Measurements from ENCODE around the gene DOK5.
A peak's percentile ranks its signal among the peaks of the same experiment; 100 is the strongest.
"Not testable (repeated sequence)": the region's sequence is repeated elsewhere in the genome, so short reads cannot be mapped to it uniquely, and the experiment has no call there.

The DOK5 gene

DNA sequence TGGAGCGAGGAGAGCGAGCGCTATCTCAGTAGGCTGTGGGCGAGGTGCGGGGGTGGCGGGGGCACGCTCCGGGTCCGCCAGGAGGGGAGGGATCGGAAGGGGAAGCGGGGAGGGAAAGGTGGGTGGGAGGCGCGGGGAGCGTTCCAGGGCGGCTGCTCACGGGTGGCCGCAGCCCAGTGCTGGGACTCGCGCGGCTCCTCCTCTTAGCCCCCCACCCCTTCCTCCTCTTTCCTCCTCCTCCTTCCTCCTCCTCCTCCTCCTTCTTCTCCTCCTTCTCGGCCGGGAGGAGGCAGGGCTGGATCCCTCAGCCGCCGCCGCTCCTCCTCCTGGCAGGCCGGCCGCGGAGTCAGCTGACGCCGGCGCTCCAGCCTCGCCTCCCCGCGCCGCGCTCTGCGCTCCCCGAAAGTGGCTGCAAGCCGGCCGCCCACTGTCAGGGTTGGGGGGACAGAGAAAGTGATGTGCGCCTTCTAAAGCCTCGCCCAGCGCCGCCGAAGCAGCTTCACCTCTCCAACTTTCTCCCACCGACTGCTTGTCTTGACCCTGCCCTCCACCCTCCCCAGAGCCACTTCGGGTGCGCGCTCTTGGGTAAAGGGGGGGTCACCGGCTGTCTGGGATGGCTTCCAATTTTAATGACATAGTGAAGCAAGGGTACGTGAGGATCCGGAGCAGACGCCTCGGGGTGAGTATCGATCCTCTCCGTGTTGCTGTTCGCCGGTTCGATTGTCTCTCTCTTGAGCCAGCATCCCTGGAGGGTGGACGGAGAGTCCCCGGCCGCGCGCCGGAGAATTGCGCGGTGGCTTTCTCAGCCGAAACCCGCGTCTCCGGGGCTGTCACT lies at the start of gene DOK5:
Gene DOK5, plus strand, starts transcription at position 260 of the 835 bp plus-strand sequence. Its CDS starts 354 bp downstream, at position 614.
- peak within 1 kb of the TSS; percentile 98 for H3K4me3 ChIP-seq (ENCODE audit: low read depth, low read length)
- H3K9me3 ChIP-seq (ENCODE audit: control insufficient read depth, insufficient read depth, low read length), result no peaks in the 10 kb centered on the region
- peaks cover 24% of the 10 kb centered on the region for H3K4me1 ChIP-seq (ENCODE audit: control insufficient read depth, insufficient read depth, low read length)
- H3K9ac ChIP-seq (ENCODE audit: low read depth, low read length), result peak within 1 kb of the TSS; percentile 44; the same call in 1 of the 2 replicates
- no peaks in the 10 kb centered on the region for H3K36me3 ChIP-seq (ENCODE audit: control insufficient read depth, insufficient read depth, low read length)
- H3K27me3 ChIP-seq (ENCODE audit: control insufficient read depth, insufficient read depth, low read length), result peaks cover 36% of the 10 kb centered on the region
- no peak within 1 kb of the TSS for H3K27ac ChIP-seq (ENCODE audit: low read depth, low read length)

- Histone ChIP-seq H3K9me3 (ENCODE audit: control insufficient read depth, insufficient read depth, low read length) (peaks cover 4% of the 10 kb centered on the region), H3K4me3 (ENCODE audit: low read depth, low read length) (no peak overlapping the region), H3K9ac (ENCODE audit: low read depth, low read length) (no peak overlapping the region), H3K27me3 (ENCODE audit: control insufficient read depth, insufficient read depth, low read length) (no peaks in the 10 kb centered on the region), H3K4me1 (ENCODE audit: control insufficient read depth, insufficient read depth, low read length) (no peaks in the 10 kb centered on the region), H3K27ac (ENCODE audit: low read depth, low read length) (no peak overlapping the region), H3K36me3 (ENCODE audit: control insufficient read depth, insufficient read depth, low read length) (no peaks in the 10 kb centered on the region)
These were observed 46.0 kb upstream of the DOK5 start for GRCh38 chr20:54429364-54429763.

GRCh38 chr20:54431156-54431944 lies 44.0 kb upstream of the DOK5 start:
- H3K4me1 ChIP-seq (ENCODE audit: control insufficient read depth, insufficient read depth, low read length), result no peaks in the 10 kb centered on the region
- no peaks in the 10 kb centered on the region for H3K9me3 ChIP-seq (ENCODE audit: control insufficient read depth, insufficient read depth, low read length)
- H3K27me3 ChIP-seq (ENCODE audit: control insufficient read depth, insufficient read depth, low read length), result no peaks in the 10 kb centered on the region
- no peak overlapping the region for H3K27ac ChIP-seq (ENCODE audit: low read depth, low read length)
- H3K4me3 ChIP-seq (ENCODE audit: low read depth, low read length), result no peak overlapping the region
- H3K36me3 ChIP-seq (ENCODE audit: control insufficient read depth, insufficient read depth, low read length), result no peaks in the 10 kb centered on the region
- H3K9ac ChIP-seq (ENCODE audit: low read depth, low read length), result no peak overlapping the region

GRCh38 chr20:54432966-54433365 lies 42.4 kb upstream of the DOK5 start:
- H3K27me3 ChIP-seq (ENCODE audit: control insufficient read depth, insufficient read depth, low read length), result no peaks in the 10 kb centered on the region
- no peak overlapping the region for H3K27ac ChIP-seq (ENCODE audit: low read depth, low read length)
- no peaks in the 10 kb centered on the region for H3K9me3 ChIP-seq (ENCODE audit: control insufficient read depth, insufficient read depth, low read length)
- no peak overlapping the region for H3K9ac ChIP-seq (ENCODE audit: low read depth, low read length)
- H3K4me1 ChIP-seq (ENCODE audit: control insufficient read depth, insufficient read depth, low read length), result no peaks in the 10 kb centered on the region
- no peak overlapping the region for H3K4me3 ChIP-seq (ENCODE audit: low read depth, low read length)
- H3K36me3 ChIP-seq (ENCODE audit: control insufficient read depth, insufficient read depth, low read length), result no peaks in the 10 kb centered on the region

DNA sequence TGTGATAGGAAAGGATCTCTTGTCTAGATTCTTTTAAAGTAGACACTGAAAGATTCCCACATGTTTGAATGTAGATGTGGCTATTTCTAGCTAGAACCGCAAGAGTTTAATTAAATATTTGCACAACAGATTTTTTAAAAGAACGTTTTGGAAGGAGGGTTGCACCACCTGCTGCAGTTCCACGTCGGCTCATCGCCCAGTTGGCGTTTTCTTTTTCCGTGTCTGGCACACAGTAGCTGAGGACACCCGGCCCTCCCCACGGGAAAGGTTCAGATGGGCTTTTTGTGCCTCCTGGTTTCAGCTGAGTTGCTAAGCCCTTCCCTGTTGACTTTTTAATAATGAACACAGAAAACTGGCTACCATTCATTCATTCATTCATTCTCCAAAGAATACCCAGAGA lies 41.8 kb upstream of the DOK5 start:
- Histone ChIP-seq H3K27me3 (ENCODE audit: control insufficient read depth, insufficient read depth, low read length) (no peaks in the 10 kb centered on the region), H3K4me1 (ENCODE audit: control insufficient read depth, insufficient read depth, low read length) (no peaks in the 10 kb centered on the region), H3K9me3 (ENCODE audit: control insufficient read depth, insufficient read depth, low read length) (no peaks in the 10 kb centered on the region), H3K27ac (ENCODE audit: low read depth, low read length) (no peak overlapping the region), H3K4me3 (ENCODE audit: low read depth, low read length) (no peak overlapping the region), H3K36me3 (ENCODE audit: control insufficient read depth, insufficient read depth, low read length) (no peaks in the 10 kb centered on the region), H3K9ac (ENCODE audit: low read depth, low read length) (no peak overlapping the region)

DNA sequence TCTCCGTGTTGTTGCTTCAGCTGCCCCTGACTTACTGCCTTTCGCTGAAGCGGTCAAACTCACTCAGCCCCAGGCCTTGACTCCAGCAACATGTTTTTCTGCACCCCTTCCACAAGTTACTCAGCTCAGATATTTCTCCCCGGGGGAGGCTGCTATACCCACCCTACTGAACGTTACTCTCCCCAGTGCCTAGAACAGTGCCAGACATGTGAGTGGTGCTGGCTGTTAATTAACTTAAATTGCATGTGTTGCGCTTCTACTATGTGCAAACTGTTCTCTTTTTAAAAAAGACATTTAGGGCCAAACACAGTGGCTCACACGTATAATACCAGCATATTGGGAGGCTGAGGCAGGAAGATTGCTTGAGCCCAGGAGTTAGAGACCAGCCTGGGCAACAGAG lies 41.2 kb upstream of the DOK5 start:
- Histone ChIP-seq H3K27ac (ENCODE audit: low read depth, low read length) (no peak overlapping the region), H3K36me3 (ENCODE audit: control insufficient read depth, insufficient read depth, low read length) (no peaks in the 10 kb centered on the region), H3K4me1 (ENCODE audit: control insufficient read depth, insufficient read depth, low read length) (no peaks in the 10 kb centered on the region), H3K27me3 (ENCODE audit: control insufficient read depth, insufficient read depth, low read length) (no peaks in the 10 kb centered on the region), H3K4me3 (ENCODE audit: low read depth, low read length) (no peak overlapping the region), H3K9me3 (ENCODE audit: control insufficient read depth, insufficient read depth, low read length) (no peaks in the 10 kb centered on the region), H3K9ac (ENCODE audit: low read depth, low read length) (no peak overlapping the region)

DNA sequence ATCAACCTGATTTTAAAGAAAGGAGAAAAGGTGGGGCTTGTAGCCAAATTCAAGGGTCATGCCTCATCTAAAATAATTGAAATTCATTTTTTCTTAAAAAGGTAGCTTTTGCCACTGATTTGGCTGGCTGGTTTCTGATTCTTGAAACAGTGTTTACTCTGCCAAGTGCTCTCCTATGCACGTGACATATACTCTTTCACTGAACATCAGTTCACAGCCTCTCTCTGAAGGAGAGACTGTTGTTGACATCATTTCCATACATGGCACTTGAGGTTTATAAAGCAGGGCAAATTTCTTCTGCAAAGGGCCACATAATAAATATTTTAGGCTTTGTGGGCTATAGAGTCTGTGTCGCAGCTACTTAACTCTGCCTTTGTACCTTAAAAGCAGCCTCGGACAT lies 40.4 kb upstream of the DOK5 start:
- H3K4me1 ChIP-seq (ENCODE audit: control insufficient read depth, insufficient read depth, low read length), result no peaks in the 10 kb centered on the region
- H3K4me3 ChIP-seq (ENCODE audit: low read depth, low read length), result no peak overlapping the region

DNA sequence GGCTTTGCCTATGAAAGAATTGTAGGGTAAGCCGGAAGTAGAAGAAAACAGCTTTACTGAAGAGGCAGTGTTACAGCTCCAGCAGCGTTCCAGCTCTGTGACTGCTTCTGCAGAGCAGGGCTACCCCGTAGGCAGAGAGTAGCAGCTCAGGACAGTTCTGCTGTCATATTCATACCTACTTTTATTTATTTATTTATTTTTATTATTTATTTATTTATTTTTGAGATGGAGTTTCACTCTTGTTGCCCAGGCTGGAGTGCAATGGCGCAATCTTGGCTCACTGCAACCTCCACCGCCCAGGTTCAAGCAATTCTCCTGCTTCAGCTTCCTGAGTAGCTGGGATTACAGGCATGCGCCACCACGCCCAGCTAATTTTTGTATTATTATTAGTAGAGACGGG lies 39.0 kb upstream of the DOK5 start:
- H3K27ac ChIP-seq (ENCODE audit: low read depth, low read length); H3K36me3 ChIP-seq (ENCODE audit: control insufficient read depth, insufficient read depth, low read length); H3K9me3 ChIP-seq (ENCODE audit: control insufficient read depth, insufficient read depth, low read length); H3K27me3 ChIP-seq (ENCODE audit: control insufficient read depth, insufficient read depth, low read length); H3K9ac ChIP-seq (ENCODE audit: low read depth, low read length); H3K4me3 ChIP-seq (ENCODE audit: low read depth, low read length); H3K4me1 ChIP-seq (ENCODE audit: control insufficient read depth, insufficient read depth, low read length): not testable (repeated sequence)

More for the DNA sequence above, 40.4 kb upstream of the DOK5 start:
- H3K27ac ChIP-seq (ENCODE audit: low read depth, low read length), result no peak overlapping the region
- no peaks in the 10 kb centered on the region for H3K36me3 ChIP-seq (ENCODE audit: control insufficient read depth, insufficient read depth, low read length)
- no peaks in the 10 kb centered on the region for H3K9me3 ChIP-seq (ENCODE audit: control insufficient read depth, insufficient read depth, low read length)
- H3K9ac ChIP-seq (ENCODE audit: low read depth, low read length), result no peak overlapping the region
- H3K27me3 ChIP-seq (ENCODE audit: control insufficient read depth, insufficient read depth, low read length), result no peaks in the 10 kb centered on the region

GRCh38 chr20:54438166-54438565 lies 37.2 kb upstream of the DOK5 start:
- Histone ChIP-seq H3K9ac (ENCODE audit: low read depth, low read length) (no peak overlapping the region), H3K27me3 (ENCODE audit: control insufficient read depth, insufficient read depth, low read length) (no peaks in the 10 kb centered on the region), H3K27ac (ENCODE audit: low read depth, low read length) (no peak overlapping the region), H3K4me1 (ENCODE audit: control insufficient read depth, insufficient read depth, low read length) (no peaks in the 10 kb centered on the region), H3K36me3 (ENCODE audit: control insufficient read depth, insufficient read depth, low read length) (no peaks in the 10 kb centered on the region), H3K4me3 (ENCODE audit: low read depth, low read length) (no peak overlapping the region), H3K9me3 (ENCODE audit: control insufficient read depth, insufficient read depth, low read length) (no peaks in the 10 kb centered on the region)

GRCh38 chr20:54450207-54450606 lies 25.2 kb upstream of the DOK5 start:
- Histone ChIP-seq H3K9me3 (ENCODE audit: control insufficient read depth, insufficient read depth, low read length) (no peaks in the 10 kb centered on the region), H3K4me3 (ENCODE audit: low read depth, low read length) (no peak overlapping the region), H3K27me3 (ENCODE audit: control insufficient read depth, insufficient read depth, low read length) (no peaks in the 10 kb centered on the region), H3K36me3 (ENCODE audit: control insufficient read depth, insufficient read depth, low read length) (no peaks in the 10 kb centered on the region), H3K27ac (ENCODE audit: low read depth, low read length) (no peak overlapping the region), H3K4me1 (ENCODE audit: control insufficient read depth, insufficient read depth, low read length) (peaks cover 15% of the 10 kb centered on the region), H3K9ac (ENCODE audit: low read depth, low read length) (no peak overlapping the region)

- H3K27ac ChIP-seq (ENCODE audit: low read depth, low read length), result no peak overlapping the region
- H3K9ac ChIP-seq (ENCODE audit: low read depth, low read length), result no peak overlapping the region
- H3K27me3 ChIP-seq (ENCODE audit: control insufficient read depth, insufficient read depth, low read length), result no peaks in the 10 kb centered on the region
- H3K4me3 ChIP-seq (ENCODE audit: low read depth, low read length), result no peak overlapping the region
- H3K36me3 ChIP-seq (ENCODE audit: control insufficient read depth, insufficient read depth, low read length), result no peaks in the 10 kb centered on the region
- H3K9me3 ChIP-seq (ENCODE audit: control insufficient read depth, insufficient read depth, low read length), result no peaks in the 10 kb centered on the region
- peaks cover 15% of the 10 kb centered on the region for H3K4me1 ChIP-seq (ENCODE audit: control insufficient read depth, insufficient read depth, low read length)
These were observed 24.2 kb upstream of the DOK5 start for GRCh38 chr20:54451171-54451570.
